ENCODE measurements around the gene F10.
"Not testable (repeated sequence)": the region's sequence is repeated elsewhere in the genome, so short reads cannot be mapped to it uniquely, and the experiment has no call there.

The F10 gene

DNA sequence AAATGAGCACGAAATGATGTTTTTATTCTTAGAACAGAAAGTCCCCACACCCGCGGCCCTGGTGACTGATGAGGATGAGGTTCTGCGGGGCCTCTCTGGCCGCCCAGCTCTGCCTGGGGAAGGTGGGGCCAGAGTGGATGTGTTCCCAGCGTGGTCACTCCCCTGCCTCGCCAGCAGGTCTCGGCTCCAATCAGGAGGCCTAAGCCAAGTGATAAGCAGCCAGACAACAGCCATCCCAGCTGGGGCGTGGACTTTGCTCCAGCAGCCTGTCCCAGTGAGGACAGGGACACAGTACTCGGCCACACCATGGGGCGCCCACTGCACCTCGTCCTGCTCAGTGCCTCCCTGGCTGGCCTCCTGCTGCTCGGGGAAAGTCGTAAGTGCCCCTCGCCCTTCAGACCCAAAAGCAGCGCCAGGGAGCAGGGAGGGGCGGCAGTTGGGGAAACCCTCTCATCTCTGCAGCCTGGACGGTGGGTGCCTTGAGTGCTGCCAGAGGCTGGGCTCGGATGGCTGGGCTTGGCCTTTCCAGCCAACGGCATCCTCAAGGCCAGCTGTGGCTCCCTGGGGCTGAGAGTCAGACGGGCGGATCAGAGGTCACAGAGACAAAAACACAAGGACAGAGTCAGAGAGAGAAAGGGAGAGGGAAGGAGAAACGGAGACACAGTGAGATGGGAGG is at the start of gene F10:
Gene F10, plus strand, starts transcription at position 250 of the 676 bp plus-strand sequence. Its CDS starts 57 bp downstream, at position 307.
- DNase-seq: no peak

DNA sequence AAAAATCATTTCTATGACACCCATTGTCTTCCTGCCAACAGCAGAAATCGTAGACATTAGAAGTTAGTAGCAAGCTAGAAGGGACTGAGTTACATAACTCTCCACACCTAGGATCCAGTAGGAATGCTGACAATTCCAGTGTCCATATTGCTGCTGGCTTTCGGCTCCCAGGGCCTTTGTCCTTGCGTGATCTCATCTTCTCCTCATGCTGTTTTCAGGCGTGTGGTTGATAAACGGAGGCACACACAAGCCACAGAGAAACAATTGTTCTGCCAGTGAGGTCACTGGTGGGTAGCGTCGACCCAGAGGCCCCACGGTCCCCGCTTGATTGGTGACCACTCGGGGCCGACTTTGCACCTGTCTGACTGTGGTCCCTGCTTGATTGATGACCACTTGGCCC is 48.7 kb upstream of the F10 start:
- DNase-seq: no peak

DNA sequence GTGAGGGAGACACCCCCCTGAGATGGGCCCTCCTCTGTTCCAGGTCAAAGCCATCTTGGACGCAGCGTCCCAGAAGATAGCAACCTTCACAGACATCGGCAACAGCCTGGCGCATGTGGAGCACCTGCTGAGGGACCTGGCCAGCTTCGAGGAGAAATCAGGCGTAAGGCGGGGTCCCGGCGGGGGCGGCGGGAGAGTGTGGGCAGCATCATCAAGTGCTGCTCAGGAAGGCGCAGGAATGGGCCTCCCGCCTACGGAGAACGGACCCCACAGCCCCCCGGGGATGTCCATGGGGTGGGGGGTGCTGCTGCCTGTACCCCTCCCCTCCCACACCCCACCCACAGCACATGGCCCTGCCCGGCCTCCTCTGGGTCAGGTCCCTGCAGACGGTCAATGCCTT is 48.2 kb upstream of the F10 start:
- DNase-seq: no peak

DNA sequence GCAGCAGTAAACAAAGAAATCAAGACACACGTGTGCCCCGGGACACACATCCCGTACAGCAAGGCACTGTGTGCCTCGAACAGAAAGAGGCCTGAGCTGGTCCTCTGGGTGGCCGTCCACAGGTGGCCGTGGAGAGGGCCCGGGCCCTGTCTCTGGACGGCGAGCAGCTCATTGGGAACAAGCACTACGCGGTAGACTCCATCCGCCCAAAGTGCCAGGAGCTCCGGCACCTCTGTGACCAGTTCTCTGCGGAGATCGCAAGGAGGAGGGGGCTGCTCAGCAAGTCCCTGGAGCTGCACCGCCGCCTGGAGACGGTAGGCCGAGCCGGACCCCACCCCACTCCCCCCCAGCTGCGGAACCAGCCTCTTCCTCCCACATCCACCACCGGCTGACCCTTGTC is 47.7 kb upstream of the F10 start:
- no peak for DNase-seq

DNA sequence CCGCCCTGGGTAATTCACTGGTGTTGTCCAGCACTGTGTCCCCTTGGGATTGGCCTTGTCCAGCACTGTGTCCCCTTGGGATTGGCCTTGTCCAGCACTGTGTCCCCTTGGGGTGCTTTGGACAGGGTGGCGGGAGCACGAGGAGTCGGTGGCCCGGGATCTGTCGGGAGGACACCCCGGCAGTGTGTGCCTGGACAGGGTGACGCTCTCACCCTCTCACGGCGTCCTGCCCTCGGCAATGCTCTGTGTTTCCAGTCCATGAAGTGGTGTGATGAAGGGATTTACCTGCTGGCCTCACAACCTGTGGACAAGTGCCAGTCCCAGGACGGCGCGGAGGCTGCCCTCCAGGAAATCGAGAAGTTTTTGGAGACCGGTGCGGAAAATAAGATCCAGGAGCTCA is 46.9 kb upstream of the F10 start:
- DNase-seq: no peak

DNA sequence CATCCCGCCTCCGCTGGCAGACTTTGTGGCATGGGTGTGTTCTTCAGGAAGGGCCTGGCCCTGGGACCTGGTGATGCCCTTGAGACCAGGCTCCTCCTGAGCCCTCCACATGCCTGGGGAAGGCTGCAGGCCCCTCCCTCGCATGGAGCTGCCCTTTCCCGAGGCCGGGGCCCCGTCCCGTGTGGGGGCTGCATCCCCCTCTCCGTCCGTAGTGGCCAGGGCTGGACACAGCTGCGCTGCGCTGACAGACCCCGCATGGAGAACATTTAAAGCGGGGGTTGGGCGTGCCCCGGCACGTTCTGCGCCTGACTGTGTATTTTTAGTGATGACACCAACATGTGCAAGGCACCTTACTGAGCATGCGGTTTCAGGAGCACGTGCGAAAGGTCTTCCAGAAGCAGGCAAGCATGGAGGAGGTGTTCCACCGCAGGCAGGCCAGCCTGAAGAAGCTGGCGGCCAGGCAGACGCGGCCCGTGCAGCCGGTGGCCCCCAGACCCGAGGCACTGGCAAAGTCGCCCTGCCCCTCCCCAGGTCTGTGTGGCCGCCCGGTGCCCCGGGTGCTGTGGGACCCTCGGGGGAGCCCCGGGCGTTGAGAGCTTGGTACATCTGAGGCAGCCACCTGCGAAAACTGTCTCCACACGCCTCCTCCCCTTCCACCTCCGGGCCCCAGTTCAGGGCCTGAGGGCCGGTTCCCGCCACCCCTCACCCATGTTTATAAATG is 45.8 kb upstream of the F10 start:
- no peak for DNase-seq

DNA sequence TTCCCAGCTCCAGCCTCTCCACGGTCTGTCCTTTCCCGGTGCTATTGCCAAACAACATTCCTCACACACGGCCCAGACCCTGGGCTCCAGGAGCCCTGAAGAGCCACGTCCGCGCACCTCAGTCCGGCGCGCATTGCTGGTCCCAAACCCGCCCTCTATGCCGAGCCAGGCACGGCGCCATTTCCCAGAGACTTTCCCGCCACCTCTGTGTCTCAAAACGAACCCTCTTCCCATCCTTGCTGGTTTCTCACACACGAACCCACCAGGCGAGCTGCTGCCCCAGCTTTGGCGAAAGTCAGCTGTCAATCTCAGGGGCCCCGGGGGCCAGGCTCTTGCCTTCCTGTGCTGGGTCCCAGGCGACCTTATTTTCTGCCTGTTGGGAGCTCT is 45.0 kb upstream of the F10 start:
- DNase-seq: no peak

DNA sequence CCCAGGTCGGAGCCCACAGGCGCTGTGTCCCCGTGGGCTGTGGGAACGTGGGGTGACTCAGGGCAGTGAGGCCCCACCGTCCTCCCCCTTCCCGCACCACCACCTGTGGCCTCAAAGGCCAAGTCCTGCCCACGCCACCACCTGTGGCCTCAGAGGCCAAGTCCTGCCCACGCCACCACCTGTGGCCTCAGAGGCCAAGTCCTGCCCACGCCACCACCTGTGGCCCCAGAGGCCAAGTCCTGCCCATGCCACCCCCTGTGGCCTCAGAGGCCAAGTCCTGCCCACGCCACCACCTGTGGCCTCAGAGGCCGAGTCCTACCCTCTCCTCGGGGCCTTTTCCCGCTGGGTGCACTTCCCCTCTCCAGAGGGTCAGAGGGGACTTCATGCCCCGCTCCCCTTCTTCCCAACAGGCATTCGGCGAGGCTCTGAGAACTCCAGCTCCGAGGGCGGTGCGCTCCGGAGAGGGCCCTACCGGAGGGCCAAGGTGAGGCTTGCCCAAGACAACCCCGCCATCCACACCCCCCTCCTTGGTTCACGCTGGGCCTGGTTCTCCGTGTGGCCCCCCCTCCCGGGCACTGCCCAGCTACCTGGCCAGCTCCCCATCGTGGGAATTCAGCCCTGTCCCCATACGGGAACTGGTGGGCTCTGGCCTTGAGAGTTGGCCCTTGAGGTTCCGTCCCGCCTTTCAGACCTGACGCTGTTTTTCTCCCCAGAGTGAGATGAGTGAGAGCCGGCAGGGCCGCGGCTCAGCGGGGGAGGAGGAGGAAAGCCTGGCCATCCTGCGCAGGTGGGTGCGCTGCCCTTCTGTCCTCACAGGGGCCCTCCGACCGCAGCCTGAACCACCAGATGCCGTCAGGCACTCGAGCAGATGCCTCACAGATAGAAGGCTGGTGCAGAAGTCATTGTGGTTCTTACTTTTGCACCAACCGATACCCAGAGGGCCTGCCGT is 44.4 kb upstream of the F10 start:
- DNase-seq: no peak

DNA sequence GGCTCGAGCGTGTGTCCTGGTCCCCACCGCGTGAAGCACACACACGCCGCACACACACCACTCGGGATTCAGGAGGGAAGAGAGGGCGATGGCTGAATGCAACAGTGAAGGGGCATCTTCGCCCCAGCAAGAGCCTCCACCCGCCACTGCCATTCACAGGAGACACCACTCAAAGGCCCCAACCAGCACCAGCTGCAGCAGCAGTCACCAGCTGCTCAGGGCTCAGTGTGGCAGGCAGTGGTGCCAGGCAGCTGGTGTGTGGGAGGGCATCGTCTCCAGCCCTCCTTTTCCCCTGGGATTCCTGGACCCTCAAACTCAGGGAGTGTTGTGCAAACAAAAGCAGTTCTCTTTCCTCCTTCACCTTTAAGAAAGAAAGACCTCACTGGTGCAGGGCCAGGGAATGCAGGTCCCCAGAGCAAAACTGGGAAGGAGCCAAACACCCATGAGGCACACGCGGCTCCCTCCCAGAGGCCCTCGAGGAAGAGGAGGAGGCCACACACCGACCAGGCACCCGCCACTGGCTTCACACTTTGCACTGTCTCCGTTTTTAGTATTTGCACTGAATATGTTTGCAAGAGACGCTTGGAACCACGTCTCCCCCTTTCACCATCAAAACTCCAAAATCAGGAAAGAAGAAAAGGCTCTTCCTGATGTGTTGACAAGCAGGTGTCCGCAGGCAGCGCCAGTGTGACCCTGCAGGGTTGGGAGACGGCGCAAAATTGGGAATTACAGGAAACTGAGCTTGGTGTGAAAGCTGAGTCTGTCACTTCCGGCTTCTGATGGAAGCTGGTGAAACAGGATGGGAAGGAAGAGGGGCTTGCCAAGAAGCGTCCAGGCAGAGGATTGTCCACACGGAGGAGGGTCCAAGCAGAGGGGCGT is 43.5 kb upstream of the F10 start:
- no peak for DNase-seq

DNA sequence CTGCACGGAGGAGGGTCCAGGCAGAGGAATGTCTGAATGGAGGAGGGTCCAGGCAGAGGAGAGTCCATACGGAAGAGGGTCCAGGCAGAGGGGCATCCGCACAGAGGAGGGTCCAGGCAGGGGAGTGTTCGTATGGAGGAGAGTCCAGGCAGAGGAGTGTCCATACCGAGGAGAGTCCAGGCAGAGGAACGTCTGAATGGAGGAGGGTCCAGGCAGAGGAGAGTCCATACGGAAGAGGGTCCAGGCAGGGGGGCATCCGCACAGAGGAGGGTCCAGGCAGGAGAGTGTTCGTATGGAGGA is 42.9 kb upstream of the F10 start:
- not testable (repeated sequence) for DNase-seq

DNA sequence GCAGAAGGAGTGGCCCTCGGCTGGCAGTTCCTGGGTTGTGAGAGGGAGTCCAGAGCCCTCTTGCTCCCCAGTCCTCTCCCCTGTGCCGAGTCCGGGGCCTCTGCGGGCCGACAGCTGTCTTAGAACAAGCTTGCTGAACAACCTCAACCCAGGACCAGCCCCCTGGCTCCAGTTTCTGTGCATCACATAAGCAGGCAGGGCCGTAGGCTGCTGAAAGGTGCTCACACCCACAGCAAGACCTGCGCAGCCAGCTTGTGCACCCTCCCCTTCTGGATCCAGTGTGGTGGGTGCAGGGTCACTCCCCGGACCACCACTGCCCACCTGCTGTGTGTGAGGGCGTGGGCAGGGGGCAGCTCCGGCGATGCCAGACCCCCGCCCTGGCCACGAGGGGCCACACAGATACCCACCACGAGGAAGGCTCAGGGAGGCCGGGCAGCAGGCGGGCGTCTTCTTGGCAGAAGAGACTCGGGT is 42.2 kb upstream of the F10 start:
- DNase-seq: no peak

DNA sequence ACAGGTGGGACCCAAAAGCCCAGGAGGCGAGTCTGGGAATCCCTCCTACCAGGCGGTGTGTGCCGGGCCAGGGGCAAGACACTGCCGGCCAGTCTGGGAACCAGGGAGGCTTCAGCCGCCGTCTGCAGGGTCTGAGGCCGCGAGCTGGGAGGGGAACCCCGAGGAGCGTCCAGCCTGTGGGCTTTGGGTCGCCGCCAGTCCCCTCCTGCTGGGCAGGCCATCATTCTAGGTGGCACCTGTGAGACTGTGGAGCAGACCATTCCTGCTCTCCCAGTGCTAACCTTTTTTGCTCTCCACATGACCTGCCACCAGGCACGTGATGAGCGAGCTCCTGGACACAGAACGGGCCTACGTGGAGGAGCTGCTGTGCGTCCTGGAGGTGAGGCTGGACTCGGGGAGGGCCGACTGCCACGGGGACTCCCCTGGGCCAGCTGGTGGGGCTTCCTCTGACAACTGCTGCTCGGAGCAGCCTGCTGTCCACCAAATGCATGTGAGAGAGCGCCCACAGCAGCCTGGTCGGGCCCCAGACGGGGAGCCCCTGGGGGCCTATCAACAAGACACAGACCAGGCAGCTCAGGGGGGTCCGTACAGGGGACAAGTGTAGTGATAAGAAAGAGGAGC is 41.6 kb upstream of the F10 start:
- DNase-seq: no peak

DNA sequence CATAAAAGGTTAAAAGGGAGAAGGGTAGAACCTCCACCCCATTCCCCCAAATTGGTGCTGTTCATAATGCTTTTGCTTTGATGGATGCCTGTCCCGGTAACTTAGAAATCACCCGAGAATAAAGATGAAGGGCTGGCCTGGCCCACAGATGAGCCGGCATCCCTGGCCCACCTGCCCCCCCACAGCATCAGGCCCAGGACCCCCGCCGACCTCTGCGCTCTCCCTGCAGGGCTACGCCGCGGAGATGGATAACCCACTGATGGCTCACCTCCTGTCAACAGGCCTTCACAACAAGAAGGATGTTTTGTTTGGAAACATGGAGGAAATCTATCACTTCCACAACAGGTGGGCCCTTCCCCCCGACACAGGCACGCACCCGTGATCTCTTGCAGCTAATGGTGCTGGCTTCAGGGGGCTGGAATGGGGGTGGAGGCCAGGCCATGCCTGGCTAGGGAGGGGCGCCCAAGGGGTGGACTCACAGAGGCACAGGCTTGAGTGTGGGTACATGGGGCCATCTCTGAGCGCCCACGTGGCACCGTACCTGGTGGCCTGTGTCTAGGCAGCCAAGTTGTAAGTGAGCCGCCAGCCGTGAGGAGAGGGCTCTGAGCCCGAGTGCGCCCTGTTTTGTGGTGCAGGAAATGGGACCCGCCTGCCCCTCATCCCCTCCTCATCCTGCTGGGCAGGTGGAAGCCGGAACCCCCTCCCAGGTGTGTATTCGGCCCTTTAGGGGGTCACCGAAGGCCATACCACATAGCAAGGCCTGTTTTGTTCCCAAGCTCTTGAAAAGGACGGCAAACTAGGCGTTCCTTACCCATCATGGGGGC is 40.2 kb upstream of the F10 start:
- DNase-seq: no peak

DNA sequence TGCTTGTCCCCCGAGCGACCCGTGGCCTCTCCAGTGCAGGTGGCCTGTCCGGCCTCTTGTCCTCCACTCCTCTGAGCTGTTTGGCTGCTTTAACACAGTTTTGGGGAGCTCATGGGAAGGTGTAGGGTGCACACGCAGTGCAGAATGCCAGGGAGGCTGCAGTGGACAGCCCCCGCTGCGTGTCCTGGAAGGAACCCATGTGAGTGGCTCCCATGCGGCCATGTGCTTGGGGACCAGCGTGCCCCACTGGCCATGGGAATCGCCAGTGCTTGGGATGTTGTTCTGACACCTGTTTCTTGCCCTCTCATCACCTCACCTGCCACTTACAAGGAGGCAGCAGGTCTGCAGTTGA is 39.6 kb upstream of the F10 start:
- no peak for DNase-seq

DNA sequence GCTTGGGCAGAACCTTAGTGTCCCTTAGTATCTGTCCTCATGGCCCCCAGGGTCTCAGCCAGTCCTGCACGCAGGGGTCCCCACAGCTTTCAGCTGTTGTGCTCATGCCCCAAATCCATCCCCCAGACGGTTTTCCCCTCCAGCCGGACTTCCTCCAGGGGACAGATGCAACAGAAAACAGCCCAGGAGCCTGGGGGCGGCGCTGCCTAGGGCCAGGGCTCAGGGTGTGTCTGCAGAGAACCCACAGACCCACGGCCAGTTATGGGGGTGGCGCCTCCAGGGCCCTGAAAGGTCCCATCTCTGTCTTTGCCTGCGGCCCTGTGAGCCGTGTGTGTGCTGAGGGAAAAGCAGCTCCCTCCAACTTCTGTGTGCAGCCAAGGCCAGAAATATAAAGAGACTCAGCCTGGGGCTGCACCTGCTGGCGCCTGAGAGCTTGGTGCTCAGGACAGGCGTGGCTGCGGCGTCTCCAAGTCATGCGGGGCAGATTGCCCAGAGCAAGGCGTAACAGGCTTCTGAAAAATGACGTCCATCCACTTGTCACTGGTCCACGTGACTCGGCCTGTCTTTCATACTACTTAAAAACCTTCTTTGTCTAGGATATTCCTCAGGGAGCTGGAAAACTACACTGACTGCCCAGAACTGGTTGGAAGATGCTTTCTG is 39.1 kb upstream of the F10 start:
- DNase-seq: no peak

DNA sequence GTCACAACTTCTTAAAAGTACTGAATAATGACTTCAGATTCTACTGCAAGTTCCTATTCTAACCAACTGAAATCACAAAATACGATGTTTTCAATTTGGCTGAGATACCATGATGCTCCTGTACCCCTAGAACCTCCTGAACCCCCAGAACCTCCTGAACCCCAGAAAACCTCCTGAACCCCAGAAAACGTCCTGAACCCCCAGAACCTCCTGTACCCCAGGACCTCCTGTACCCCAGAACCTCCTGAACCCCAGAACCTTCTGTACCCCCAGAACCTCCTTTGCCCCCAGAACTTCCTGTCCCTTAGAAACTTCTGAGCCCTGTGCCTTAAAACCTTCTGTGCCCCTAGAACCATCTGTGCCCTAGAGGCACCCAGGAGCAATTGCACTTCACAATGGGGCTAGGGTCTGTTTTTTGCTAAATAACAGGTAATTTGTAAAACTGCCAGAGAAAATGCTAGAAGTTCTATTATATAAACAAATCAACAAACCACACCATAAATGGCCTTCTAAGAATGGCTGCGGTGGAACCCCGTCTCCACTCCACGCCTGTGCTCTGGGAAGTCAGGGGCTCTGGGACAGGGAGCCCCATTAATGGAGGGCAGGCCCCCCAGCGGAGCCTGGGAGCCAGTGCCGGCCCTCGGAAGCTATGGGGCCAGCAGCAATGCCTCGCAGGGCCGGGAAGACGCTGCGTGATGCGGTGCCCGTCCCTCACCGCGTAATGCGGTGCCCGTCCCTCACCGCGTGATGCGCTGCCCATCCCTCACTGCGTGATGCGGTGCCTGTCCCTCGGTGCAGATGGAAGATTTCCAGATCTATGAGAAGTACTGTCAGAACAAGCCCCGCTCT is 38.3 kb upstream of the F10 start:
- no peak for DNase-seq

DNA sequence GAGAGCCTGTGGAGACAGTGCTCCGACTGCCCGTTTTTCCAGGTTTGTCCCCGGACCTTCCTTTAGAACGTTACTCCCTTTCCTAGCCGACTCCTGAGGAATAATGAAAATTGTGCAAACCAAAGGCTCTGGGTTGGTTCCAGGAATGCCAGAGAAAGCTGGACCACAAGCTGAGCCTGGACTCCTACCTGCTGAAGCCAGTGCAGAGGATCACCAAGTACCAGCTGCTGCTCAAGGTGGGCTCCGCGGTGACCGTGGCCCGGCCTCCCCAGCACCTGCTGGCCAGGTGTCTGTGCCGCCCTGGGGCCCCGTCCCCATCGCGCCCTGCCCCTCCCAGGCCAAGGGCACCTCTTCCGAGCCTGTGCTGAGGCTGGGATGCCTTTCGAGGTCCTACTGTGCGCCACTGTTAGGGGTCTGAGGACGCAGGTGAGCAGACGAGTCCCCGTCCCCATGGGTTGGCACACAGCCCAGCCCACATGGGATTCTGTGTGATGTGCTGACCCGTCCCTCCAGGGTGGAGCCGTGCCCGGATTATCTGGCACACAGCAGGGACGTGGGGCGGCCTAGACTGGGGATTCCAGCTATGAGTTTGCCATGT is 37.6 kb upstream of the F10 start:
- DNase-seq: no peak

DNA sequence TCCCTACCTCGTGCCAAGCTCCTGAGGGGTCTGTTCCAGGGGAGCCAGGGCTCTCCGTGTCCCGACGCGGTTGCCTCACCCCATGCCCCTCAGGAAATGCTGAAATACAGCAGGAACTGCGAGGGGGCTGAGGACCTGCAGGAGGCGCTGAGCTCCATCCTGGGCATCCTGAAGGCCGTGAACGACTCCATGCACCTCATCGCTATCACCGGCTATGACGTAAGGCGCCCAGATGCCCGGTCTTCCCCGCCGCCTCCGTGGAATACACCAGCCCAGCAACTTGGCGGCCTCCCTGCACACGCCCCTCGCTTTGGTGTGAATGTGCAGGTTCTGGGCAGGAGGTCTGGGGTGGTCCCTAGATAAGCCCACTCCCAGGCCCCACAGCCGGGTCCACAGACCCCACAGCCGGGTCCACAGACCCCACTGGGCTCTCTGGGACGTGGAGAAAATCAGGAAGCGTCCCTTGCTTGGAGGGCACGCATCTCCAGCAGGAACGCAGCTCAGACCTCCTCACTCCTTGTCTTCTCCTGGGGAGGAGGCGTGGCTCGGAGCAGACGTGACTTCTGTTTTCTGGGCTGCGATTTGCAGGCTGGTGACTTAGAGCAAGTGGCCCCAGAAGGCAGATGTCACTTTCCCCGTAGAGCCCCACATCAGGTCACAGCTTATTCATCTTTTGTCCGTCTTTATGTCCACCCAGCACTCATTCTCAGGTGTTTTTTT is 36.4 kb upstream of the F10 start:
- DNase-seq: no peak

Measured in Kasumi-1 (cell line).